ENCODE data around the gene ADAM12.

- TF ChIP-seq POLR2A (IDR thresholded peaks at IDR 0.05; ENCODE audit: low read depth, low read length) (no peak), SP1 (IDR thresholded peaks at IDR 0.05; ENCODE audit: low read depth, low read length) (no peak), CTCF (IDR thresholded peaks at IDR 0.05 in 2 of 3, conservative IDR thresholded peaks at IDR 0.05 in 1 of 3; ENCODE audit: control insufficient read depth in 2 of 3, extremely low read depth in 1 of 3, insufficient read depth in 1 of 3, low read depth in 3 of 3, low read length in 3 of 3) (no peak), MAX (IDR thresholded peaks at IDR 0.05; ENCODE audit: low read depth, low read length) (no peak), REST (IDR thresholded peaks at IDR 0.05; ENCODE audit: low read depth, low read length) (no peak), NRF1 (conservative IDR thresholded peaks at IDR 0.05; ENCODE audit: low read depth, low read length) (no peak), EZH2 (IDR thresholded peaks at IDR 0.05; ENCODE audit: borderline replicate concordance, control insufficient read depth, low read depth, low read length) (no peak), CREM (IDR thresholded peaks at IDR 0.05; ENCODE audit: low read depth) (no peak), CBX5 (IDR thresholded peaks at IDR 0.05; ENCODE audit: low read depth) (no peak), PBX3 (IDR thresholded peaks at IDR 0.05; ENCODE audit: insufficient replicate concordance, low read depth, low read length) (no peak), MXI1 (IDR thresholded peaks at IDR 0.05; ENCODE audit: low read depth, low read length) (no peak), GATAD2B (conservative IDR thresholded peaks at IDR 0.05; ENCODE audit: low read depth) (no peak), RFX5 (IDR thresholded peaks at IDR 0.05; ENCODE audit: low read depth, low read length) (no peak)
These were observed 306.3 kb downstream of the ADAM12 start for GRCh38 chr10:126081841-126082466.

Data from GM12878 (cell line).